ENCODE measurements around the gene CNOT4. TPM values are rescaled to one million over a fixed set of nuclear protein-coding genes. Genes with fewer than 3 reads are reported as not detected.

The CNOT4 gene
- total RNA-seq, 1 donor from 2014 or later = 25.8 TPM

DNA sequence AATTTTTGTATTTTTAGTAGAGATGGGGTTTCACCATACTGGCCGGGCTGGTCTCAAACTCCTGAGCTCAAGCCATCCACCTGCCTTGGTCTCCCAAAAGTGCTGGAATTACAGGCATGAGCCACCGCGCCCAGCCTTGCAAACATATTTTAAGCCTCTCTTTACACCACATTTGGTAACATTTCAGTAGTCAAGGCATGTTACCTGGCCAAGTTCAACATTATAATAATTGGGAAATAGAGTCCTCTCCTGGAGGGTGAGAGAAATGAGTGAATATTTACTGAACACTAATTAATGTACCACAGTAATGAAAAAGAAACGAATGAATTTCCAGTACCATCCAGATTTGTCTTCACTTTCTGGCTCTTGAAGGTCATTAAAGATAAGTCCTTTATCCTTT lies 10.0 kb upstream of the CNOT4 start:
- Histone ChIP-seq H3K9me3 (no peaks in the 10 kb centered on the region), H3K27me3 (no peaks in the 10 kb centered on the region), H3K4me1 (no peaks in the 10 kb centered on the region), H3K4me3 (no peak overlapping the region), H3K27ac (no peak overlapping the region), H3K36me3 (no peaks in the 10 kb centered on the region)
- intact Hi-C loops (cut with DNase I) = no loop called here
- ATAC-seq (peak; percentile 53), DNase-seq (no peak)
- TF ChIP-seq, protein P1, sequence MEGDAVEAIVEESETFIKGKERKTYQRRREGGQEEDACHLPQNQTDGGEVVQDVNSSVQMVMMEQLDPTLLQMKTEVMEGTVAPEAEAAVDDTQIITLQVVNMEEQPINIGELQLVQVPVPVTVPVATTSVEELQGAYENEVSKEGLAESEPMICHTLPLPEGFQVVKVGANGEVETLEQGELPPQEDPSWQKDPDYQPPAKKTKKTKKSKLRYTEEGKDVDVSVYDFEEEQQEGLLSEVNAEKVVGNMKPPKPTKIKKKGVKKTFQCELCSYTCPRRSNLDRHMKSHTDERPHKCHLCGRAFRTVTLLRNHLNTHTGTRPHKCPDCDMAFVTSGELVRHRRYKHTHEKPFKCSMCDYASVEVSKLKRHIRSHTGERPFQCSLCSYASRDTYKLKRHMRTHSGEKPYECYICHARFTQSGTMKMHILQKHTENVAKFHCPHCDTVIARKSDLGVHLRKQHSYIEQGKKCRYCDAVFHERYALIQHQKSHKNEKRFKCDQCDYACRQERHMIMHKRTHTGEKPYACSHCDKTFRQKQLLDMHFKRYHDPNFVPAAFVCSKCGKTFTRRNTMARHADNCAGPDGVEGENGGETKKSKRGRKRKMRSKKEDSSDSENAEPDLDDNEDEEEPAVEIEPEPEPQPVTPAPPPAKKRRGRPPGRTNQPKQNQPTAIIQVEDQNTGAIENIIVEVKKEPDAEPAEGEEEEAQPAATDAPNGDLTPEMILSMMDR (IDR thresholded peaks at IDR 0.05) = no peak

DNA sequence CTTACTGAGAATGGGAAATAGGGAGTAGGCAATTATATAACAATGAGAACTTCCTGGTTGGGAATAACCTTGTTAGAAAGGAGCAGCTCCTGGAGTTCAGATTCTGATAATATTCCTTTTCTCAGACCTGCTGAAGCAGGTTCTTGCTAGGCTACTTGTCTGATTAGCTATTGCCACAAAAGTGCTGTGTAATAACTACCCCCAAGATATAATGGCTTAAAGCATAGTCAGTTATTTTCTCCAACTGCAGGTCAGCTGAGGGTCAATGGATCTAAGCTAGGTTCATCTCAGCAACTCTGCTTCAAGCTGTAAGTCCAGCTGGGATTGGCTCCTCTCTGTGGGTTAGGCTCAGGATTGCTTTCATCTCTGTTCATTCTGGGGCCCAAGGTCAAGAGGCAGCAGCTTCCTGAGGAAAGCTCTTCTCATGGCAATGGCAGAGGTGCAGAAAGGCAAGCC lies 9.4 kb upstream of the CNOT4 start:
- no peaks in the 10 kb centered on the region for H3K9me3 ChIP-seq
- no peaks in the 10 kb centered on the region for H3K4me1 ChIP-seq
- DNase-seq (no peak), ATAC-seq (peak; percentile 37)
- TF ChIP-seq, protein P1 (IDR thresholded peaks at IDR 0.05) = no peak
- intact Hi-C loops (cut with DNase I) = no loop called here
- H3K27ac ChIP-seq = no peak overlapping the region
- H3K27me3 ChIP-seq = no peaks in the 10 kb centered on the region
- no peaks in the 10 kb centered on the region for H3K36me3 ChIP-seq
- H3K4me3 ChIP-seq = no peak overlapping the region

DNA sequence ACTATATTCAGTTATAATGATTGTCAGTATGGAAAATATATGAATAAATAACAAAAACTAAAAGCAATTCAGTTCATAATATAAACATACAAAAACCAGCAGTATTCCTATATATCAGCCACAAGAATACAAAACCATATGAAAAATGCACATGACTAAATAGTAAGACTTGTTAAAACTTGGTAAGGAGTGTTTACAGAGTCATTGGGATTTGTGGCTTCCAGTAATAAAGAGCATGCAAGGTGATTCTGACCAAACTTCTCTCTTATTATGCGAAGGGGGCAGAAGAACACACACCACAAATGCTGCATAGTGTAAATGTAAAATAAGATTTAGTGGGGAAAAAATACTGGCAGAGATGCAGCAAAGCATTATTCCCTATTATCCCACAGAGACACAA lies 8.8 kb upstream of the CNOT4 start:
- intact Hi-C loops (cut with DNase I) = no loop called here
- Histone ChIP-seq H3K4me1 (no peaks in the 10 kb centered on the region), H3K9me3 (no peaks in the 10 kb centered on the region), H3K36me3 (no peaks in the 10 kb centered on the region), H3K27ac (no peak overlapping the region), H3K4me3 (no peak overlapping the region), H3K27me3 (no peaks in the 10 kb centered on the region)
- DNase-seq = no peak
- TF ChIP-seq, protein P1 (IDR thresholded peaks at IDR 0.05) = no peak
- no peak for ATAC-seq

DNA sequence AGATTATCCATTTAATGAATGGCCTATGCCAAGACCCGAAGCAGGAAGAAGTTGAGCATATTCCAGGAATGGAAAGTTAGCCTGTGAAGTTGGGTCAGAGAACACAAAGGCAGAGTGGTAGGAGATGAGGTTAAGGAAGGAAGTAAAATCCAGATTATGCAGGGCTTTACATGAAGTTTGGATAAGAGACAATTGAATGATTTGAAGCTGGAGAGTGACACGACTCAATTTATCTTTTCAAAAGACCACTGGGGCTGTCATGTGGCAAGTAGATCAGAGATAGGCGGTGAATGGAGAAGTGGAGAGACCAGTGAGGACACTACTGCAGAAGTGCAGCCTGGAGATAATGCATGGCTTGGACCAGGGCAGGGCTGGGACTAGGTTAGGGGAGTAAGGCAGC lies 7.2 kb upstream of the CNOT4 start:
- H3K4me1 ChIP-seq = no peaks in the 10 kb centered on the region
- H3K36me3 ChIP-seq = no peaks in the 10 kb centered on the region
- ATAC-seq (no peak), DNase-seq (no peak)
- H3K27me3 ChIP-seq = no peaks in the 10 kb centered on the region
- no peak overlapping the region for H3K27ac ChIP-seq
- H3K4me3 ChIP-seq = no peak overlapping the region
- TF ChIP-seq, protein P1 (IDR thresholded peaks at IDR 0.05) = no peak
- no peaks in the 10 kb centered on the region for H3K9me3 ChIP-seq
- intact Hi-C loops (cut with DNase I) = no loop called here

DNA sequence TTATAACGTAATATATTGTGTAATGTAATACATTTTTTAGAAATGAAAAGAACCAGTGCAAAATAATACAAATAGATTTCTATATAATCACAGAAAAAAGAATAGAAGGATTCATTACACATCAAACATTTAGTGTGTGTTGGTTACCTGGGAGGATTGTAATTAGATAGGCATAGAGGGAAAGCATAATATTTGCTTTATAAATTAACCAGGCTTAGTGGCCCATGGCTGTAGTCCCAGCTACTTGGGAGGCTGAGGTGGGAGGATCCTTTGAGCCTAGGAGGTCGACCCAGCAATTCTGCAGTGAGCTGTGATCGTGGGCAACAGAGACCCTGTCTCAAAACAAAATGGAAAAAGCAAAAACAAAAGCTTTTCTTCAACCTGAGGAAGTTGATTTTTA lies 5.0 kb upstream of the CNOT4 start:
- no peak for ATAC-seq
- H3K36me3 ChIP-seq = no peaks in the 10 kb centered on the region
- no peaks in the 10 kb centered on the region for H3K27me3 ChIP-seq
- peaks cover 5% of the 10 kb centered on the region for H3K4me1 ChIP-seq
- DNase-seq = no peak
- TF ChIP-seq, protein P1 (IDR thresholded peaks at IDR 0.05) = no peak
- intact Hi-C loops (cut with DNase I) = no loop called here
- H3K9me3 ChIP-seq = no peaks in the 10 kb centered on the region
- H3K4me3 ChIP-seq = no peak overlapping the region
- no peak overlapping the region for H3K27ac ChIP-seq

Measured in upper lobe of right lung (tissue), 1 donor.